Progenitor cell of endocrine pancreas (in vitro differentiated cells): ENCODE data around the gene ARHGAP12. TPM values are rescaled to one million over a fixed set of nuclear protein-coding genes. Genes with fewer than 3 reads are reported as not detected.

Experiments used
- DNase-seq: peaks from one replicate; pipeline ENCODE4 v3.0.0; 2021; ENCODE audit warnings: low spot score; ENCODE audit not compliant: unreplicated experiment
- H3K27ac Mint-ChIP-seq: 2 replicates; pipeline ENCODE4 v1.8.0; 2021; ENCODE audit warnings: mild to moderate bottlenecking, moderate library complexity, mixed read lengths
- H3K27me3 Mint-ChIP-seq: 2 replicates; pipeline ENCODE4 v1.8.0; 2021; ENCODE audit warnings: mixed read lengths
- H3K36me3 Mint-ChIP-seq: 2 replicates; pipeline ENCODE4 v1.8.0; 2022; ENCODE audit warnings: mixed read lengths; ENCODE audit not compliant: insufficient read depth
- H3K4me1 Mint-ChIP-seq: 2 replicates; pipeline ENCODE4 v1.8.0; 2021; ENCODE audit warnings: low read depth, mixed read lengths
- H3K4me3 Mint-ChIP-seq: 2 replicates; pipeline ENCODE4 v1.8.0; 2021; ENCODE audit warnings: low read depth, mild to moderate bottlenecking, moderate library complexity, mixed read lengths
- H3K9me3 Mint-ChIP-seq: 2 replicates; pipeline ENCODE4 v1.8.0; 2021; ENCODE audit warnings: low read depth, mixed read lengths
- total RNA-seq: library from RNA; stranded (reverse); gene quantifications from 2 replicates; pipeline ENCODE4 v1.2.1, GENCODE V29; 2021
- TF ChIP-seq, protein P1 (sequence below): fragments of 200-600 bp; sonication (generic); IDR thresholded peaks from one replicate; pipeline ENCODE4 v1.5.0; 2021; ENCODE audit warnings: antibody characterized with exemption, mild to moderate bottlenecking; ENCODE audit not compliant: unreplicated experiment

The ARHGAP12 gene
- total RNA-seq, 1 donor from 2014 or later, result 41.8 TPM

DNA sequence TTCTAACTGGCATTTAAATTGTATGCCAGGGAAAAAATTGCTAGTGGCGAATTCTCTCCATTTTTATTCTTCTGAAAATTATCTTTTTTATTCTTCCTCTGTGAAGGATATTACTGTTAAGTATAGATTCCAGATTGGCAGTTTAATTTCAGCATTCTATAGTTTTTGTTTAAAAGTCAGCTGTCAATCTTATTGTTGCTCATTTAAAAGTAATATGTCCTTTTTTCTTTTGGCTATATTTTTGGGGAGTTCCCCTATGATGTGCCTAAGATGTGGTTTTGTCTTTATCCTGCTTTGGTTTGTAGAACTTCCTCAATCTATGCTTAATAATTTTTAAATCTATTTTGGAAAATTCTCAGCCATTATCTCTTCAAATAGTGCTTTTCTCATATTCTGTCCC is 135.9 kb downstream of the ARHGAP12 start:
- Mint-ChIP-seq H3K27ac (no peak overlapping the region), H3K4me3 (no peak overlapping the region), H3K9me3 (peaks cover 11% of the 10 kb centered on the region), H3K36me3 (no peaks in the 10 kb centered on the region), H3K4me1 (no peaks in the 10 kb centered on the region), H3K27me3 (no peaks in the 10 kb centered on the region)
- TF ChIP-seq, protein P1, sequence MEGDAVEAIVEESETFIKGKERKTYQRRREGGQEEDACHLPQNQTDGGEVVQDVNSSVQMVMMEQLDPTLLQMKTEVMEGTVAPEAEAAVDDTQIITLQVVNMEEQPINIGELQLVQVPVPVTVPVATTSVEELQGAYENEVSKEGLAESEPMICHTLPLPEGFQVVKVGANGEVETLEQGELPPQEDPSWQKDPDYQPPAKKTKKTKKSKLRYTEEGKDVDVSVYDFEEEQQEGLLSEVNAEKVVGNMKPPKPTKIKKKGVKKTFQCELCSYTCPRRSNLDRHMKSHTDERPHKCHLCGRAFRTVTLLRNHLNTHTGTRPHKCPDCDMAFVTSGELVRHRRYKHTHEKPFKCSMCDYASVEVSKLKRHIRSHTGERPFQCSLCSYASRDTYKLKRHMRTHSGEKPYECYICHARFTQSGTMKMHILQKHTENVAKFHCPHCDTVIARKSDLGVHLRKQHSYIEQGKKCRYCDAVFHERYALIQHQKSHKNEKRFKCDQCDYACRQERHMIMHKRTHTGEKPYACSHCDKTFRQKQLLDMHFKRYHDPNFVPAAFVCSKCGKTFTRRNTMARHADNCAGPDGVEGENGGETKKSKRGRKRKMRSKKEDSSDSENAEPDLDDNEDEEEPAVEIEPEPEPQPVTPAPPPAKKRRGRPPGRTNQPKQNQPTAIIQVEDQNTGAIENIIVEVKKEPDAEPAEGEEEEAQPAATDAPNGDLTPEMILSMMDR, result no peak
- no peak for DNase-seq

- TF ChIP-seq, protein P1, result no peak
- peaks cover 11% of the 10 kb centered on the region for H3K9me3 Mint-ChIP-seq
- H3K27me3 Mint-ChIP-seq, result no peaks in the 10 kb centered on the region
- H3K27ac Mint-ChIP-seq, result no peak overlapping the region
- H3K36me3 Mint-ChIP-seq, result no peaks in the 10 kb centered on the region
- no peak overlapping the region for H3K4me3 Mint-ChIP-seq
- no peak for DNase-seq
- H3K4me1 Mint-ChIP-seq, result no peaks in the 10 kb centered on the region
Observed at GRCh38 chr10:31789555-31789954, 139.1 kb downstream of the ARHGAP12 start.

GRCh38 chr10:31782701-31783100 is 145.9 kb downstream of the ARHGAP12 start:
- H3K36me3 Mint-ChIP-seq, result no peaks in the 10 kb centered on the region
- no peaks in the 10 kb centered on the region for H3K9me3 Mint-ChIP-seq
- H3K4me1 Mint-ChIP-seq, result no peaks in the 10 kb centered on the region

DNA sequence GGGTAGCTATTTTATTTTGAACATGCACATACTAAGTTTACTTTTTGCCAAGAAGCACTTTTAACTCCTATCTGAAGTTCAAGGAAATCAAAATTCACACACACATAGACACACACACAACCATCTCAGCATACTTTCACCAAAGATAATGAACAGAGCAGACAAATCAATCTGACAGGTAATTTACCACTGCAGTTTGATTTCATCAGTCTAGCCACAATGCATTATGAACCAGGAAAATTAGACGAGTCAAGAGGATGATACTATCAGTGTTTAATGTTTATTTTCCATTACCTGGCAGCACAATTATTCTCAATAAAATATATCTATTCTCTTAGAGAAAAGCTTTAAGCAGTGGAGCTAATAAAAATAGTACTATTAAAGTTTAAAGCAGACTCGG is 147.9 kb downstream of the ARHGAP12 start:
- Mint-ChIP-seq H3K27me3 (no peaks in the 10 kb centered on the region), H3K4me3 (no peak overlapping the region), H3K4me1 (no peaks in the 10 kb centered on the region), H3K9me3 (peaks cover 6% of the 10 kb centered on the region), H3K27ac (no peak overlapping the region), H3K36me3 (peaks cover 1% of the 10 kb centered on the region)
- no peak for DNase-seq
- TF ChIP-seq, protein P1, result no peak

More at GRCh38 chr10:31782701-31783100, 145.9 kb downstream of the ARHGAP12 start:
- TF ChIP-seq, protein P1, result no peak
- Mint-ChIP-seq H3K27me3 (no peaks in the 10 kb centered on the region), H3K27ac (no peak overlapping the region), H3K4me3 (no peak overlapping the region)
- no peak for DNase-seq

GRCh38 chr10:31778627-31779026 is 150.0 kb downstream of the ARHGAP12 start:
- TF ChIP-seq, protein P1, result no peak
- H3K36me3 Mint-ChIP-seq, result peaks cover 1% of the 10 kb centered on the region
- no peak for DNase-seq
- no peaks in the 10 kb centered on the region for H3K27me3 Mint-ChIP-seq
- H3K9me3 Mint-ChIP-seq, result peaks cover 6% of the 10 kb centered on the region
- H3K4me1 Mint-ChIP-seq, result peaks cover 4% of the 10 kb centered on the region
- no peak overlapping the region for H3K4me3 Mint-ChIP-seq
- no peak overlapping the region for H3K27ac Mint-ChIP-seq
